Panc1 (cell line): ENCODE measurements around the gene ZNF366.

Source experiments
- POLR2AphosphoS5 ChIP-seq: IDR thresholded peaks from 2 replicates; pipeline ENCODE4 v1.6.1; 2012; ENCODE audit warnings: mild to moderate bottlenecking, low read depth, low read length, moderate library complexity
- SIN3A ChIP-seq: IDR thresholded peaks from 2 replicates; pipeline ENCODE4 v1.6.1; 2012; ENCODE audit warnings: low read depth, mild to moderate bottlenecking, low read length, moderate library complexity, borderline replicate concordance; ENCODE audit not compliant: insufficient read depth

- TF ChIP-seq SIN3A: no peak
- TF ChIP-seq POLR2AphosphoS5: no peak
Measured at GRCh38 chr5:72510610-72511181, 3.5 kb upstream of the ZNF366 start.
